ENCODE results near the gene RNF125. TPM values are rescaled to one million over a fixed set of nuclear protein-coding genes. Genes with fewer than 3 reads are reported as not detected.
A peak's percentile ranks its signal among the peaks of the same experiment; 100 is the strongest.

Gene RNF125
- total RNA-seq (2022) (0.39 and 0.61 TPM in 2 replicates), Bru-seq, nascent RNA (percentile 28 among the genes with signal in this experiment), BruChase-seq, experiment 1, labeled RNA remaining after a 2-hour chase (percentile 52 among the genes with signal in this experiment), BruChase-seq, experiment 2, labeled RNA remaining after a 6-hour chase (percentile 48 among the genes with signal in this experiment)
- long read RNA-seq, partial matches to known transcripts = 0 of 1 reads
- long read RNA-seq, other reads (novel, unspliced or antisense) = 1 of 1 reads

DNA sequence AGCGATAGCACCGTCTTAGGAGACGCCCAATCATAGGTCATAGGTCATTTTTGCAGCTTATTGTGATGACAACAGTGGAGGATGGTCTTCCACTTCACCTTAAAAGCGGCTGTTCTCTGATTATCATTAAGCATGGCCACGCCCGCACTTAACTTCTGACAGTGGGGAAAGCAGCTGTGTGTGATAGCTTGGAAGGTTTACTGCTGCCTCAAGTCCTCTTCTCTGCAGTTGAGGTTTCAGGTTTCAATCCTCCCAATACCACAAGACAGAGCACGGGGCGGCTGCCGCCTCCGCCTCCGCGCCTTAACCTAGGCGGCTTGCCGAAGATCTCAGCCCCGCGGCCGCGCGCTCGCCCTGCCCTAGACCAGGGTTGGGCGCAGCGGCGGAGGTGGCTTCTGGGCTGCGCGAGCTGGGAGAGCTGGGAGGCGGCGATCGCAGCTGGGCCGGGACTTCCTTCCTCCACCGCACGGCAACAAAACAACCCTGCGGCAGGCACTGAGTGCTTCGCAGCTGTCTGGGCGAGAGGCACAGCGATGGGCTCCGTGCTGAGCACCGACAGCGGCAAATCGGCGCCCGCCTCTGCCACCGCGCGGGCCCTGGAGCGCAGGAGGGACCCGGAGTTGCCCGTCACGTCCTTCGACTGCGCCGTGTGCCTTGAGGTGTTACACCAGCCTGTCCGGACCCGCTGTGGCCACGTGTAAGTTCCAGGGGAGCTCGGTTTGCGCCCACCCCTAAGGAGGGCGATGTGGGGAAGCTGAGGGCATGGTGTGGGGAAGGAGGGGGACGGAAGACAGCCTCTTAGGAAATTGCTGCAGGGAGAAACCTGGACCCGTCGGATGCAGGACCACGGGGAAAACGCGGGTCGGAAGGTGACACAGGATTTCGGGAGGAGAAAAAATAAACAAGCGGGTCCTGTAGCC, at the start of gene RNF125:
RNF125 (plus strand) TSS at position 495 of the 920 bp plus-strand sequence; CDS start at position 534, 39 bp downstream.
- Mint-ChIP-seq H3K9me3 (ENCODE audit: unreplicated experiment) (no peaks in the 10 kb centered on the region), H3K36me3 (ENCODE audit: insufficient read depth, unreplicated experiment) (no peaks in the 10 kb centered on the region), H3K27me3 (ENCODE audit: insufficient read depth, unreplicated experiment) (peaks cover 2% of the 10 kb centered on the region), H3K4me1 (ENCODE audit: low read depth, unreplicated experiment) (peaks cover 6% of the 10 kb centered on the region), H3K4me3 (ENCODE audit: unreplicated experiment) (peak within 1 kb of the TSS; percentile 88), H3K27ac (ENCODE audit: unreplicated experiment) (no peak within 1 kb of the TSS)
- Histone ChIP-seq H3K9me3 (no peaks in the 10 kb centered on the region), H3K27me3 (replicated peaks; ENCODE audit: control insufficient read depth, insufficient read depth, low read length) (no peaks in the 10 kb centered on the region), H3K36me3 (ENCODE audit: control insufficient read depth, insufficient read depth, low read length) (no peaks in the 10 kb centered on the region), H3K4me1 (no peaks in the 10 kb centered on the region), H3K4me3 (ENCODE audit: low read depth, low read length) (peak within 1 kb of the TSS; percentile 49)
- CTCF ChIA-PET = interaction anchor here (0.5 to 1.5 kb wide), 2 partner anchors 53 to 73 kb away, joined by 3 read pairs; partner anchors contain the start of gene RNF138
- intact Hi-C loops (cut with micrococcal nuclease; ENCODE audit: unreplicated experiment) = loop anchor here (10.0 kb wide), 1 partner anchor 76 kb away; the partner anchor contains the start of gene RNF138
- no TSS peak for BruUV-seq (replicated peaks)
- POLR2A ChIA-PET = interaction anchor here (1.0 kb wide), 1 partner anchor 75 kb away, joined by 3 read pairs; no protein-coding TSS in a partner anchor
- TF ChIP-seq, protein P1, sequence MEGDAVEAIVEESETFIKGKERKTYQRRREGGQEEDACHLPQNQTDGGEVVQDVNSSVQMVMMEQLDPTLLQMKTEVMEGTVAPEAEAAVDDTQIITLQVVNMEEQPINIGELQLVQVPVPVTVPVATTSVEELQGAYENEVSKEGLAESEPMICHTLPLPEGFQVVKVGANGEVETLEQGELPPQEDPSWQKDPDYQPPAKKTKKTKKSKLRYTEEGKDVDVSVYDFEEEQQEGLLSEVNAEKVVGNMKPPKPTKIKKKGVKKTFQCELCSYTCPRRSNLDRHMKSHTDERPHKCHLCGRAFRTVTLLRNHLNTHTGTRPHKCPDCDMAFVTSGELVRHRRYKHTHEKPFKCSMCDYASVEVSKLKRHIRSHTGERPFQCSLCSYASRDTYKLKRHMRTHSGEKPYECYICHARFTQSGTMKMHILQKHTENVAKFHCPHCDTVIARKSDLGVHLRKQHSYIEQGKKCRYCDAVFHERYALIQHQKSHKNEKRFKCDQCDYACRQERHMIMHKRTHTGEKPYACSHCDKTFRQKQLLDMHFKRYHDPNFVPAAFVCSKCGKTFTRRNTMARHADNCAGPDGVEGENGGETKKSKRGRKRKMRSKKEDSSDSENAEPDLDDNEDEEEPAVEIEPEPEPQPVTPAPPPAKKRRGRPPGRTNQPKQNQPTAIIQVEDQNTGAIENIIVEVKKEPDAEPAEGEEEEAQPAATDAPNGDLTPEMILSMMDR (IDR thresholded peaks at IDR 0.05; ENCODE audit: insufficient read depth in 1 of 2, low read depth in 1 of 2, low read length in 1 of 2, severe bottlenecking in 1 of 2, unreplicated experiment in 1 of 2) = no peak
- DNase-seq = peak; percentile 52 to 67

DNA sequence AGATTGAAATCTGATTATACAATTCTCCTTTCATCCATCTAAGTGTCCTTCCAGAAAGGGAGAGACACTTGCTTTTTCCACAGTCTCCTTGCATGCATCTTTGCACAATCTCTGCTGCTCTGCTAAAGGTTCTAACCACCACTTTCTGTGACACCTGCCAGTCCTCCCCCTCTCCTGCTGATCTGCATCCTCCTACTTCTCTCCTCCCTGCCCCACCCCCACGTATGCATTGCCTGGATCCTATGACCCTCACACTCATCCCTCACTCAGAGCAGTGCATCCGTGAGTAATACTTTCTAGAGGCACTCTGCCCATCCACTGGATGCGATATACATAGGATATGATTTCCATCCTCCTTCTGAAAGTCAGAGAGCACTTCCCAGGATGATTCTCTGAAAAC, 48.0 kb upstream of the RNF125 start:
- intact Hi-C loops (cut with micrococcal nuclease; ENCODE audit: unreplicated experiment) = loop anchor here (10.0 kb wide), 1 partner anchor 416 kb away; no protein-coding TSS in a partner anchor
- TF ChIP-seq, protein P1 (IDR thresholded peaks at IDR 0.05; ENCODE audit: insufficient read depth in 1 of 2, low read depth in 1 of 2, low read length in 1 of 2, severe bottlenecking in 1 of 2, unreplicated experiment in 1 of 2) = no peak

DNA sequence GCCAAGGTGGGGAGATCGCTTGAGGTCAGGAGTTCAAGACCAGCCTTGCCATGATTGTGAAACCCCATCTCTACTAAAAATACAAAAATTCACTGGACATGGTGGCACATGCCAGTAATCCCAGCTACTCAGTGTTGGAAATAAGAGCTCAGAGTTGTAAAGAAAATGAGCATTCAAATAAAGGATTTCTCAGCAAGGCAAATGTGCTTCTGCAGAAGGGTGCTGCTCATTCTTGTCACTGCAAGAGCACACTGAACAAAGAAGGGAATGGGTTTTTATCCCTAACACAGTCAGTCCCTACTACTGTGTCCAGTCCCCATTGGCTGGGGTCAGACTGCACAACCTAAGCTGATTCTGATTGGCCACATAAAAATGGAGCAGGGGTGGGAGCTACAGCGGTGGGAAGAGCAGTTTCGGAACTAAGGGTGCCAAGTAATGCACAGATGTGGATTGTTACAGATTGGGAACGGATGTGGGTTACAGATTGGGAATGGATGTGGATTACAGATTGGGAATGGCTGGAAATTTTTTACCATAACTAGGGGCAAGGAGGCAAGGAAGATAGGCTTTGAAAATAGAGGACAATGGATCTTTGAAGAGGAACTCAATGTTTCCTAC, 44.6 kb upstream of the RNF125 start:
- Histone ChIP-seq H3K27me3 (replicated peaks; ENCODE audit: control insufficient read depth, insufficient read depth, low read length) (no peaks in the 10 kb centered on the region), H3K9me3 (no peaks in the 10 kb centered on the region), H3K36me3 (ENCODE audit: control insufficient read depth, insufficient read depth, low read length) (no peaks in the 10 kb centered on the region), H3K4me1 (no peaks in the 10 kb centered on the region), H3K4me3 (ENCODE audit: low read depth, low read length) (no peak overlapping the region)
- Mint-ChIP-seq H3K4me3 (ENCODE audit: unreplicated experiment) (no peak overlapping the region), H3K9me3 (ENCODE audit: unreplicated experiment) (peaks cover 10% of the 10 kb centered on the region), H3K27ac (ENCODE audit: unreplicated experiment) (no peak overlapping the region), H3K36me3 (ENCODE audit: insufficient read depth, unreplicated experiment) (no peaks in the 10 kb centered on the region), H3K27me3 (ENCODE audit: insufficient read depth, unreplicated experiment) (no peaks in the 10 kb centered on the region), H3K4me1 (ENCODE audit: low read depth, unreplicated experiment) (no peaks in the 10 kb centered on the region)
- TF ChIP-seq, protein P1 (IDR thresholded peaks at IDR 0.05; ENCODE audit: insufficient read depth in 1 of 2, low read depth in 1 of 2, low read length in 1 of 2, severe bottlenecking in 1 of 2, unreplicated experiment in 1 of 2) = no peak
- BruUV-seq (replicated peaks) = no TSS peak
- ChIA-PET CTCF (no interaction called here), POLR2A (no interaction called here)
- DNase-seq = no peak
- intact Hi-C loops (cut with micrococcal nuclease; ENCODE audit: unreplicated experiment) = loop anchor here (10.0 kb wide), 1 partner anchor 419 kb away; no protein-coding TSS in a partner anchor

More for the DNA sequence above, 48.0 kb upstream of the RNF125 start:
- Mint-ChIP-seq H3K36me3 (ENCODE audit: insufficient read depth, unreplicated experiment) (no peaks in the 10 kb centered on the region), H3K4me3 (ENCODE audit: unreplicated experiment) (no peak overlapping the region), H3K9me3 (ENCODE audit: unreplicated experiment) (peaks cover 10% of the 10 kb centered on the region), H3K27me3 (ENCODE audit: insufficient read depth, unreplicated experiment) (no peaks in the 10 kb centered on the region), H3K4me1 (ENCODE audit: low read depth, unreplicated experiment) (no peaks in the 10 kb centered on the region), H3K27ac (ENCODE audit: unreplicated experiment) (no peak overlapping the region)
- no peak for DNase-seq
- CTCF ChIA-PET = no interaction called here
- POLR2A ChIA-PET = no interaction called here
- no peaks in the 10 kb centered on the region for H3K36me3 ChIP-seq (ENCODE audit: control insufficient read depth, insufficient read depth, low read length)
- H3K4me3 ChIP-seq (ENCODE audit: low read depth, low read length) = no peak overlapping the region
- no peaks in the 10 kb centered on the region for H3K4me1 ChIP-seq
- no peaks in the 10 kb centered on the region for H3K27me3 ChIP-seq (replicated peaks; ENCODE audit: control insufficient read depth, insufficient read depth, low read length)
- BruUV-seq (replicated peaks) = no TSS peak
- H3K9me3 ChIP-seq = no peaks in the 10 kb centered on the region
